Astrocyte (in vitro differentiated cells and primary cell): Measurements from ENCODE around the gene KLHL5. TPM values are rescaled to one million over a fixed set of nuclear protein-coding genes. Genes with fewer than 3 reads are reported as not detected.

Source experiments
- DNase-seq: peaks from one replicate; pipeline ENCODE4 v3.0.0-alpha.2; 2010; ENCODE audit warnings: low read depth
- FAIRE-seq: peaks from 2 replicates; lab custom pipeline; 2011; peaks lifted over from hg19 to GRCh38; lab: Jason Lieb, UNC
- H2AFZ ChIP-seq: 2 replicates; pipeline ENCODE4 v1.6.0; 2012; ENCODE audit warnings: low read depth, low read length, inconsistent platforms
- H3K27ac ChIP-seq: 2 replicates; pipeline ENCODE4 v1.5.1; 2011; ENCODE audit warnings: low read depth, low read length, inconsistent platforms
- H3K27me3 ChIP-seq: 2 replicates; pipeline ENCODE4 v1.6.0; 2011; ENCODE audit warnings: low read length, inconsistent platforms; ENCODE audit not compliant: insufficient read depth
- H3K36me3 ChIP-seq: 2 replicates; pipeline ENCODE4 v1.5.1; 2011; ENCODE audit warnings: low read length, inconsistent platforms; ENCODE audit not compliant: insufficient read depth
- H3K4me1 ChIP-seq: 2 replicates; pipeline ENCODE4 v1.5.1; 2011; ENCODE audit warnings: low read length, inconsistent platforms; ENCODE audit not compliant: insufficient read depth
- H3K4me2 ChIP-seq: 2 replicates; pipeline ENCODE4 v1.6.0; 2012; ENCODE audit warnings: low read length, inconsistent platforms
- H3K4me3 ChIP-seq: 2 replicates; pipeline ENCODE4 v1.5.1; 2011; ENCODE audit warnings: low read depth, mild to moderate bottlenecking, low read length, inconsistent platforms; ENCODE audit not compliant: insufficient read depth
- H3K79me2 ChIP-seq: 2 replicates; pipeline ENCODE4 v1.6.0; 2012; ENCODE audit warnings: mild to moderate bottlenecking, low read length, inconsistent platforms; ENCODE audit not compliant: insufficient read depth
- H3K9ac ChIP-seq: 2 replicates; pipeline ENCODE4 v1.6.0; 2012; ENCODE audit warnings: mild to moderate bottlenecking, low read length, inconsistent platforms
- H3K9me3 ChIP-seq: 2 replicates; pipeline ENCODE4 v1.5.1; 2012; ENCODE audit warnings: low read depth, mild to moderate bottlenecking, low read length, inconsistent platforms; ENCODE audit not compliant: insufficient read depth
- H4K20me1 ChIP-seq: 2 replicates; pipeline ENCODE4 v1.6.0; 2012; ENCODE audit warnings: low read length, inconsistent platforms; ENCODE audit not compliant: insufficient read depth
- H3K27ac Mint-ChIP-seq: one replicate; pipeline ENCODE4 v1.8.0; 2021; ENCODE audit warnings: mild to moderate bottlenecking, mixed read lengths; ENCODE audit not compliant: unreplicated experiment
- H3K27me3 Mint-ChIP-seq: one replicate; pipeline ENCODE4 v1.8.0; 2021; ENCODE audit warnings: low read depth, mixed read lengths; ENCODE audit not compliant: unreplicated experiment
- H3K36me3 Mint-ChIP-seq: one replicate; pipeline ENCODE4 v1.8.0; 2021; ENCODE audit warnings: low read depth, mixed read lengths; ENCODE audit not compliant: unreplicated experiment
- H3K4me1 Mint-ChIP-seq: one replicate; pipeline ENCODE4 v1.8.0; 2021; ENCODE audit warnings: low read depth, mixed read lengths; ENCODE audit not compliant: unreplicated experiment
- H3K4me3 Mint-ChIP-seq: one replicate; pipeline ENCODE4 v1.8.0; 2021; ENCODE audit warnings: mild to moderate bottlenecking, moderate library complexity, mixed read lengths; ENCODE audit not compliant: unreplicated experiment
- H3K9me3 Mint-ChIP-seq: one replicate; pipeline ENCODE4 v1.8.0; 2021; ENCODE audit warnings: mild to moderate bottlenecking, mixed read lengths; ENCODE audit not compliant: unreplicated experiment
- EZH2 ChIP-seq: IDR thresholded peaks from 2 replicates; pipeline ENCODE4 v1.6.1; 2012; ENCODE audit warnings: mild to moderate bottlenecking, low read length, inconsistent platforms; ENCODE audit not compliant: insufficient read depth
- total RNA-seq: library from RNA; stranded (reverse); gene quantifications from 2 replicates; pipeline ENCODE4 v1.2.1, GENCODE V29; 2021
- TF ChIP-seq, protein P1 (sequence below): IDR thresholded peaks from 2 replicates; pipeline ENCODE4 v1.5.1; 2011; ENCODE audit warnings: low read depth, mild to moderate bottlenecking, inconsistent platforms, low read length, moderate library complexity; ENCODE audit not compliant: insufficient read depth

Gene KLHL5
- total RNA-seq, 1 donor from 2014 or later: 67.5 TPM

- peaks cover 17% of the 10 kb centered on the region for H3K4me1 ChIP-seq
- H3K9me3 ChIP-seq: no peaks in the 10 kb centered on the region
- no peaks in the 10 kb centered on the region for H3K9me3 Mint-ChIP-seq
- H3K27me3 Mint-ChIP-seq: no peaks in the 10 kb centered on the region
- peaks cover 27% of the 10 kb centered on the region for H3K79me2 ChIP-seq
- peak overlapping the region; percentile 52 for H3K4me3 ChIP-seq
- peak overlapping the region; percentile 93 for H3K27ac Mint-ChIP-seq
- H2AFZ ChIP-seq: no peak overlapping the region
- DNase-seq: peak; percentile 66
- H3K9ac ChIP-seq: peak overlapping the region; percentile 93
- TF ChIP-seq, protein P1, sequence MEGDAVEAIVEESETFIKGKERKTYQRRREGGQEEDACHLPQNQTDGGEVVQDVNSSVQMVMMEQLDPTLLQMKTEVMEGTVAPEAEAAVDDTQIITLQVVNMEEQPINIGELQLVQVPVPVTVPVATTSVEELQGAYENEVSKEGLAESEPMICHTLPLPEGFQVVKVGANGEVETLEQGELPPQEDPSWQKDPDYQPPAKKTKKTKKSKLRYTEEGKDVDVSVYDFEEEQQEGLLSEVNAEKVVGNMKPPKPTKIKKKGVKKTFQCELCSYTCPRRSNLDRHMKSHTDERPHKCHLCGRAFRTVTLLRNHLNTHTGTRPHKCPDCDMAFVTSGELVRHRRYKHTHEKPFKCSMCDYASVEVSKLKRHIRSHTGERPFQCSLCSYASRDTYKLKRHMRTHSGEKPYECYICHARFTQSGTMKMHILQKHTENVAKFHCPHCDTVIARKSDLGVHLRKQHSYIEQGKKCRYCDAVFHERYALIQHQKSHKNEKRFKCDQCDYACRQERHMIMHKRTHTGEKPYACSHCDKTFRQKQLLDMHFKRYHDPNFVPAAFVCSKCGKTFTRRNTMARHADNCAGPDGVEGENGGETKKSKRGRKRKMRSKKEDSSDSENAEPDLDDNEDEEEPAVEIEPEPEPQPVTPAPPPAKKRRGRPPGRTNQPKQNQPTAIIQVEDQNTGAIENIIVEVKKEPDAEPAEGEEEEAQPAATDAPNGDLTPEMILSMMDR: no peak
- TF ChIP-seq EZH2: no peak
- no peak for FAIRE-seq
- H4K20me1 ChIP-seq: peaks cover 15% of the 10 kb centered on the region
- H3K4me3 Mint-ChIP-seq: peak overlapping the region; percentile 86
- no peaks in the 10 kb centered on the region for H3K36me3 ChIP-seq
- H3K27me3 ChIP-seq: no peaks in the 10 kb centered on the region
- H3K4me2 ChIP-seq: peak overlapping the region; percentile 86
- peaks cover 39% of the 10 kb centered on the region for H3K4me1 Mint-ChIP-seq
- H3K27ac ChIP-seq: peak overlapping the region; percentile 86
- peaks cover 2% of the 10 kb centered on the region for H3K36me3 Mint-ChIP-seq
Observed at GRCh38 chr4:39043058-39043860, 18.8 kb upstream of the KLHL5 start.

DNA sequence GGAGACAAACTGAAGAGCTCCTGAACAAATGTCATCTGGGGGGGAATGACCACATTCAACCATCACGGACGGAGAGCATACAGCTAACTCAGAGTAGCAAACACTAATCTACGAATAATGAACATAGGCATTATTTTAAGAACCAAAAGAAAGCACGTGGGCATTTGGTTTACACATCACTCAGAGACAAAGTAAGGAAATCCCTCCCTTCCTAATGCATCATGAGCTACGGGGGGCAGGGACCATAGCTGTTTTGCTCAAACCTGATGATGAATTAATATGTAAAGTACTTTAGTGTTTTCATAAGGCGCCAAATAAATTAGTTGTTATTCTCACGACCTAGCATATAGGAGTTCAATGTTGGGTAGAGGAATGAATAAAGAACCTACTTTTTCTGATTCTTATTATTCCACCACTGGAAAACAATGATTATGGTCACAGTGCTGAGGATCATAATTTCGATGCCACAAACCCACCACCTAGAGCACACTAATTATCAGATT, 18.1 kb upstream of the KLHL5 start:
- Mint-ChIP-seq H3K27ac (peak overlapping the region; percentile 93), H3K36me3 (peaks cover 2% of the 10 kb centered on the region), H3K4me1 (peaks cover 38% of the 10 kb centered on the region), H3K4me3 (peak overlapping the region; percentile 86), H3K9me3 (no peaks in the 10 kb centered on the region), H3K27me3 (no peaks in the 10 kb centered on the region)
- peak overlapping the region; percentile 52 for H3K4me3 ChIP-seq
- H3K4me1 ChIP-seq: peaks cover 17% of the 10 kb centered on the region
- TF ChIP-seq, protein P1: no peak
- no peak for TF ChIP-seq EZH2
- peaks cover 19% of the 10 kb centered on the region for H4K20me1 ChIP-seq
- peaks cover 33% of the 10 kb centered on the region for H3K79me2 ChIP-seq
- peak overlapping the region; percentile 86 for H3K27ac ChIP-seq
- H3K27me3 ChIP-seq: no peaks in the 10 kb centered on the region
- FAIRE-seq: no peak
- H3K4me2 ChIP-seq: peak overlapping the region; percentile 86
- H3K9ac ChIP-seq: peak overlapping the region; percentile 93
- no peaks in the 10 kb centered on the region for H3K36me3 ChIP-seq
- H2AFZ ChIP-seq: no peak overlapping the region
- H3K9me3 ChIP-seq: no peaks in the 10 kb centered on the region
- DNase-seq: peak; percentile 24
